H1 (cell line): Measurements from ENCODE around the gene ASXL1. TPM values are rescaled to one million over a fixed set of nuclear protein-coding genes. Genes with fewer than 3 reads are reported as not detected.

Experiments used
- CTCF ChIA-PET: fragments of 300-600 bp; sonication (Branson Sonifier 250); formaldehyde crosslinking; loops from one replicate; lab custom pipeline; 2021; ENCODE audit not compliant: partially characterized antibody; lab: Charles Lee
- POLR2A ChIA-PET: fragments of 300-600 bp; sonication (Branson Sonifier 250); formaldehyde crosslinking; loops from one replicate; lab custom pipeline; 2021; ENCODE audit warnings: inconsistent platforms; ENCODE audit not compliant: partially characterized antibody; lab: Charles Lee
- DNase-seq, 2 experiments: peaks; one replicate each; pipeline versions ENCODE4 v3.0.0 to v3.0.0-alpha.2; 2010 to 2022; ENCODE audit warnings: low spot score in 2 of 2, low read depth in 1 of 2, mixed read lengths in 1 of 2
- FAIRE-seq: peaks from 2 replicates; lab custom pipeline; 2011; peaks lifted over from hg19 to GRCh38; lab: Jason Lieb, UNC
- H2AFZ ChIP-seq: 2 replicates; pipeline ENCODE4 v1.8.1; 2012; ENCODE audit warnings: low read length, inconsistent platforms
- H2AK5ac ChIP-seq: 2 replicates; pipeline ENCODE4 v1.6.1; 2013; ENCODE audit warnings: low read depth, low read length
- H2BK120ac ChIP-seq: replicated peaks from 2 replicates; pipeline ENCODE3; 2013; ENCODE audit warnings: low read depth, low read length, inconsistent platforms
- H2BK12ac ChIP-seq: 2 replicates; pipeline ENCODE4 v1.6.1; 2013; ENCODE audit warnings: low read depth, low read length
- H2BK15ac ChIP-seq: 2 replicates; pipeline ENCODE4 v1.6.1; 2013; ENCODE audit warnings: low read length
- H2BK20ac ChIP-seq: 2 replicates; pipeline ENCODE4 v1.6.1; 2013; ENCODE audit warnings: low read length
- H2BK5ac ChIP-seq: 2 replicates; pipeline ENCODE4 v1.6.1; 2013; ENCODE audit warnings: low read depth, low read length
- H3K14ac ChIP-seq: 2 replicates; pipeline ENCODE4 v1.6.1; 2013; ENCODE audit warnings: inconsistent platforms; ENCODE audit not compliant: insufficient read length
- H3K18ac ChIP-seq: 2 replicates; pipeline ENCODE4 v1.6.1; 2013; ENCODE audit warnings: low read length; ENCODE audit errors: extremely low read depth
- H3K23ac ChIP-seq: 2 replicates; pipeline ENCODE4 v1.6.1; 2013; ENCODE audit warnings: inconsistent platforms; ENCODE audit not compliant: insufficient read length
- H3K23me2 ChIP-seq: 2 replicates; pipeline ENCODE4 v1.6.1; 2013; ENCODE audit warnings: low read depth, low read length
- H3K27ac ChIP-seq: 2 replicates; pipeline ENCODE4 v1.6.1; 2011; ENCODE audit warnings: low read depth, low read length, inconsistent platforms
- H3K27me3 ChIP-seq, 4 experiments: replicated peaks in 1 of 4; 1 replicate in 1 of 4; 2 replicates in 3 of 4; pipeline versions ENCODE4 v1.6.1 to v1.8.1; 2011 to 2013; ENCODE audit warnings: low read length in 3 of 4, mild to moderate bottlenecking in 3 of 4, inconsistent platforms in 2 of 4, mixed read lengths in 2 of 4, moderate library complexity in 1 of 4; ENCODE audit not compliant: control insufficient read depth in 3 of 4, insufficient read depth in 3 of 4; ENCODE audit errors: extremely low read depth in 1 of 4
- H3K36me3 ChIP-seq, 4 experiments: 2 replicates each; pipeline versions ENCODE4 v1.6.1 to v1.8.1; 2011 to 2013; ENCODE audit warnings: mild to moderate bottlenecking in 4 of 4, low read length in 3 of 4, moderate library complexity in 2 of 4, control low read depth in 1 of 4, inconsistent platforms in 1 of 4; ENCODE audit not compliant: insufficient read depth in 4 of 4, control insufficient read depth in 2 of 4
- H3K4ac ChIP-seq: replicated peaks from 2 replicates; pipeline ENCODE3; 2013; ENCODE audit warnings: low read length, low read depth, mixed read lengths, inconsistent platforms; ENCODE audit not compliant: insufficient read length
- H3K4me1 ChIP-seq, 4 experiments: replicated peaks in 1 of 4; 1 replicate in 1 of 4; 2 replicates in 3 of 4; pipeline versions ENCODE4 v1.6.1 to v1.8.1; 2011 to 2013; ENCODE audit warnings: low read length in 3 of 4, inconsistent platforms in 2 of 4, mixed read lengths in 1 of 4; ENCODE audit not compliant: insufficient read depth in 4 of 4, control insufficient read depth in 3 of 4
- H3K4me2 ChIP-seq, 2 experiments: 2 replicates each; pipeline versions ENCODE4 v1.6.1 to v1.8.1; 2011 to 2013; ENCODE audit warnings: low read depth in 2 of 2, low read length in 2 of 2, control low read depth in 1 of 2, inconsistent platforms in 1 of 2, mild to moderate bottlenecking in 1 of 2; ENCODE audit not compliant: insufficient read depth in 1 of 2
- H3K4me3 ChIP-seq, 4 experiments: fragments of 200-600, 300-600 bp in 1 of 4; sonication (generic), shearing (Covaris generic), sonication (Bioruptor Twin) in 1 of 4; 2 replicates each; pipeline versions ENCODE4 v1.5.1 to v1.8.1; 2011 to 2016; ENCODE audit warnings: low read length in 4 of 4, low read depth in 3 of 4, control low read depth in 2 of 4, inconsistent platforms in 2 of 4, mild to moderate bottlenecking in 2 of 4, mixed read lengths in 1 of 4, moderate library complexity in 1 of 4; ENCODE audit not compliant: insufficient read depth in 2 of 4; ENCODE audit errors: extremely low read depth in 1 of 4
- H3K56ac ChIP-seq: replicated peaks from 2 replicates; pipeline ENCODE3; 2013; ENCODE audit warnings: low read depth, mild to moderate bottlenecking, mixed read lengths, low read length, inconsistent platforms; ENCODE audit not compliant: insufficient read length
- H3K79me1 ChIP-seq: 2 replicates; pipeline ENCODE4 v1.6.1; 2013; ENCODE audit warnings: low read depth, low read length, control low read depth
- H3K79me2 ChIP-seq, 2 experiments: 2 replicates each; pipeline versions ENCODE4 v1.6.1 to v1.8.1; 2012 to 2013; ENCODE audit warnings: low read length in 2 of 2, mild to moderate bottlenecking in 2 of 2, inconsistent platforms in 1 of 2; ENCODE audit not compliant: insufficient read depth in 2 of 2, control insufficient read depth in 1 of 2
- H3K9ac ChIP-seq, 4 experiments: replicated peaks in 1 of 4; 1 replicate in 1 of 4; 2 replicates in 3 of 4; pipeline versions ENCODE4 v1.6.1 to v1.8.1; 2011 to 2013; ENCODE audit warnings: low read depth in 3 of 4, low read length in 3 of 4, control low read depth in 2 of 4, mild to moderate bottlenecking in 2 of 4, moderate library complexity in 2 of 4, inconsistent platforms in 1 of 4; ENCODE audit errors: extremely low read depth in 1 of 4
- H3K9me3 ChIP-seq, 2 experiments: 2 replicates each; pipeline versions ENCODE4 v1.6.1 to v1.8.1; 2012 to 2013; ENCODE audit warnings: mild to moderate bottlenecking in 2 of 2, moderate library complexity in 2 of 2, control low read depth in 1 of 2, inconsistent platforms in 1 of 2, low read depth in 1 of 2, low read length in 1 of 2, mixed read lengths in 1 of 2; ENCODE audit not compliant: insufficient read depth in 2 of 2
- H4K20me1 ChIP-seq, 2 experiments: replicated peaks in 1 of 2; 2 replicates each; pipeline versions ENCODE3 to v1.8.1; 2011 to 2013; ENCODE audit warnings: inconsistent platforms in 2 of 2, low read length in 2 of 2, mild to moderate bottlenecking in 1 of 2; ENCODE audit not compliant: insufficient read depth in 2 of 2, control insufficient read depth in 1 of 2
- H4K5ac ChIP-seq: 2 replicates; pipeline ENCODE4 v1.6.1; 2013; ENCODE audit warnings: low read length, low read depth, mixed read lengths, inconsistent platforms; ENCODE audit not compliant: insufficient read length
- H4K8ac ChIP-seq: 2 replicates; pipeline ENCODE4 v1.8.0; 2013; ENCODE audit warnings: mild to moderate bottlenecking, moderate library complexity, low read length, inconsistent platforms; ENCODE audit not compliant: insufficient read depth; ENCODE audit errors: extremely low read depth
- H4K91ac ChIP-seq: replicated peaks from 2 replicates; pipeline ENCODE3; 2013; ENCODE audit warnings: low read length, mixed read lengths, inconsistent platforms; ENCODE audit not compliant: insufficient read length
- BACH1 ChIP-seq: IDR thresholded peaks from 2 replicates; pipeline ENCODE4 v1.6.1; 2012; ENCODE audit warnings: low read length, improper control_type of control experiment
- CHD1 ChIP-seq: IDR thresholded peaks from 2 replicates; pipeline ENCODE4 v1.6.1; 2012; ENCODE audit warnings: low read depth, low read length, improper control_type of control experiment
- EZH2 ChIP-seq: fragments of 200-600 bp; sonication (generic); IDR thresholded peaks from 2 replicates; pipeline ENCODE4 v1.7.1; 2012; ENCODE audit warnings: low read depth, mild to moderate bottlenecking, moderate library complexity, low read length, inconsistent platforms; ENCODE audit not compliant: severe bottlenecking
- GTF2F1 ChIP-seq: IDR thresholded peaks from 2 replicates; pipeline ENCODE4 v1.6.1; 2012; ENCODE audit warnings: low read depth, low read length, improper control_type of control experiment, borderline replicate concordance
- KDM1A ChIP-seq: fragments of 200-600, 300-600 bp; sonication (generic); IDR thresholded peaks from 2 replicates; pipeline ENCODE4 v1.7.1; 2016; ENCODE audit warnings: mild to moderate bottlenecking, low read length, borderline replicate concordance
- MAX ChIP-seq: IDR thresholded peaks from 2 replicates; pipeline ENCODE4 v1.6.1; 2012; ENCODE audit warnings: inconsistent platforms
- POU5F1 ChIP-seq: IDR thresholded peaks from 2 replicates; pipeline ENCODE4 v1.6.1; 2011; ENCODE audit warnings: low read depth, mild to moderate bottlenecking, low read length, moderate library complexity
- RBBP5 ChIP-seq: IDR thresholded peaks from 2 replicates; pipeline ENCODE4 v1.7.1; 2012; ENCODE audit warnings: low read depth, mild to moderate bottlenecking, inconsistent platforms, low read length, moderate library complexity, borderline replicate concordance
- SP4 ChIP-seq: IDR thresholded peaks from 2 replicates; pipeline ENCODE4 v1.6.1; 2012; ENCODE audit warnings: low read length, inconsistent platforms
- TAF7 ChIP-seq: optimal IDR thresholded peaks from 2 replicates; pipeline ENCODE3; 2011; ENCODE audit warnings: low read depth, mild to moderate bottlenecking, inconsistent platforms, low read length, moderate library complexity, borderline replicate concordance
- TCF12 ChIP-seq: IDR thresholded peaks from 2 replicates; pipeline ENCODE4 v1.6.1; 2011; ENCODE audit warnings: low read depth, mild to moderate bottlenecking, low read length
- WGBS, 2 experiments: shearing (Covaris generic) in 1 of 2; methylation state at CpG; one replicate each; pipeline versions ENCODE4 v1.1.6 to v1.1.7; 2013 to 2015; ENCODE audit warnings: low lambda C conversion rate in 2 of 2, mixed read lengths in 2 of 2, inconsistent platforms in 1 of 2, low coverage in 1 of 2, missing lambda C conversion rate in 1 of 2; ENCODE audit not compliant: insufficient replicate concordance in 2 of 2, insufficient coverage in 1 of 2, insufficient read length in 1 of 2; ENCODE audit errors: extremely low coverage in 1 of 2, missing lambda C conversion rate in 1 of 2; 5-methylcytosine and 5-hydroxymethylcytosine counted together
- polyA plus RNA-seq, 7 experiments: library from polyadenylated mRNA; depleted of rRNA in 3 of 7; stranded (reverse) in 5 of 7; unstranded in 2 of 7; fragments of >200 nt in 5 of 7; fragments of 200-250 nt in 2 of 7; gene quantifications; 1 replicate in 5 of 7; 2 replicates in 1 of 7; 4 replicates in 1 of 7; pipeline versions ENCODE4 v1.2.1 to v1.2.3, GENCODE V29; 2011 to 2013; ENCODE audit warnings: missing spikeins in 2 of 7, mixed read lengths in 2 of 7
- total RNA-seq: library from RNA; stranded (reverse); fragmentation: NEBNext Ultra II Directional; extraction: Animal tissue kit (Norgen Biotek cat#: 25700); gene quantifications from 2 replicates; pipeline ENCODE4 v1.2.1, GENCODE V29; 2021
- TF ChIP-seq, protein P1 (sequence below): IDR thresholded peaks from 2 replicates; pipeline ENCODE4 v1.6.1; 2012; ENCODE audit warnings: inconsistent platforms
- TF ChIP-seq, protein P2 (sequence below): IDR thresholded peaks from 2 replicates; pipeline ENCODE4 v1.6.1; 2011; ENCODE audit warnings: low read depth, mild to moderate bottlenecking, low read length; ENCODE audit not compliant: insufficient read depth

Gene ASXL1
- total and polyA plus RNA-seq, 2 of the 8 experiments (the other 6 are each of a cell fraction or from before 2014, with no cell fraction given) = 10.6 to 26.5 TPM

DNA sequence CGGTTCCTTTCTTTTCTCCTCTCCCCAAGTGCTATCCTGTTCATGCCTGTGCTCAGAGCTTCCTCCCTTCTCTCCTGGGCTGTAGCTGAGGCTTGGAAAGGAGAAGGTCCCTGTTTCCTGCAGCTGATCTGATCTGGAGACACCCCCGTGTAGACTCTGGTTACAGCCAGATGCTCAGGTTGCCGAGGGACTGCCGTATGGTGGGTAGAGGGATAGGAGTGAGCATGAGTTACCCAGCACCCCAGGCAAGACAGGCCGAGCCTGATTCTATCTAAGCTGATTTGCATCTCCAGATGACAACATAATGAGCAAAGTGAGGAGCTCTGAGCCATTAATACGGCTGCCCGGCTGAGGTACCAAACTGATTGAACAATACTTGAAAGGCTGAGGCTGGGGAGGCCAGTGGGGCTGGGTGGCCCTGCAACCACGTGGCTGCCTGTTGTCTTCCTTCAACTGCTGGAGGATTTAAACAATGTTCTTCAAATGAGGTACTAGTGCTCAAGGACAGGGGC is 91.8 kb downstream of the ASXL1 start:
- FAIRE-seq = no peak
- Histone ChIP-seq H3K23ac (no peak overlapping the region), H4K8ac (no peak overlapping the region), H3K4ac (no peak overlapping the region), H3K56ac (no peak overlapping the region), H3K79me1 (no peaks in the 10 kb centered on the region), H3K9ac (no peak overlapping the region), H3K18ac (no peak overlapping the region), H3K4me1 (peaks cover 0 to 2% (median 2%) of the 10 kb centered on the region in 4 experiments; a peak in 2 of 7 replicates), H3K14ac (no peak overlapping the region), H3K36me3 (peaks cover 16 to 43% (median 33%) of the 10 kb centered on the region in 4 experiments; a peak in 7 of 8 replicates), H4K20me1 (peaks cover 7 to 13% of the 10 kb centered on the region in 2 experiments), H2AK5ac (no peak overlapping the region), H3K23me2 (no peaks in the 10 kb centered on the region), H3K27me3 (no peaks in the 10 kb centered on the region), H2BK120ac (no peak overlapping the region), H3K4me3 (no peak overlapping the region), H2BK15ac (no peak overlapping the region), H2BK5ac (no peak overlapping the region), H4K91ac (no peak overlapping the region), H3K79me2 (no peaks in the 10 kb centered on the region), H3K4me2 (no peak overlapping the region), H2BK20ac (no peak overlapping the region), H2BK12ac (no peak overlapping the region), H3K9me3 (no peaks in the 10 kb centered on the region), H4K5ac (no peak overlapping the region), H2AFZ (no peak overlapping the region), H3K27ac (no peak overlapping the region)
- ChIA-PET POLR2A (no interaction called here), CTCF (interaction anchor here (1.1 to 1.6 kb wide), 3 partner anchors 10 to 73 kb away, joined by 4 read pairs; no protein-coding TSS in a partner anchor)
- DNase-seq = no peak
- WGBS, 2 experiments = 84% methylated on average over 8 of the region's 8 CpGs; no CpG with 5 or more reads in 1 of the 2 experiments
- no peak for TF ChIP-seq POU5F1
- no peak for TF ChIP-seq GTF2F1
- TF ChIP-seq, protein P1, sequence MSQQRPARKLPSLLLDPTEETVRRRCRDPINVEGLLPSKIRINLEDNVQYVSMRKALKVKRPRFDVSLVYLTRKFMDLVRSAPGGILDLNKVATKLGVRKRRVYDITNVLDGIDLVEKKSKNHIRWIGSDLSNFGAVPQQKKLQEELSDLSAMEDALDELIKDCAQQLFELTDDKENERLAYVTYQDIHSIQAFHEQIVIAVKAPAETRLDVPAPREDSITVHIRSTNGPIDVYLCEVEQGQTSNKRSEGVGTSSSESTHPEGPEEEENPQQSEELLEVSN = no peak
- TF ChIP-seq, protein P2, sequence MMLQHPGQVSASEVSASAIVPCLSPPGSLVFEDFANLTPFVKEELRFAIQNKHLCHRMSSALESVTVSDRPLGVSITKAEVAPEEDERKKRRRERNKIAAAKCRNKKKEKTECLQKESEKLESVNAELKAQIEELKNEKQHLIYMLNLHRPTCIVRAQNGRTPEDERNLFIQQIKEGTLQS = no peak
- TF ChIP-seq TCF12 = no peak
- no peak for TF ChIP-seq TAF7
- no peak for TF ChIP-seq MAX
- no peak for TF ChIP-seq BACH1
- no peak for TF ChIP-seq KDM1A
- TF ChIP-seq CHD1 = no peak
- no peak for TF ChIP-seq RBBP5
- no peak for TF ChIP-seq EZH2
- no peak for TF ChIP-seq SP4
